Measurements from ENCODE around the gene TMEM132A. TPM values are rescaled to one million over a fixed set of nuclear protein-coding genes. Genes with fewer than 3 reads are reported as not detected.
"Not testable (repeated sequence)": the region's sequence is repeated elsewhere in the genome, so short reads cannot be mapped to it uniquely, and the experiment has no call there.

TMEM132A gene
- total RNA-seq, 1 donor from 2014 or later = 6.3 TPM

- DNase-seq (ENCODE audit: missing footprints) = no peak
- intact Hi-C loops (cut with DNase I) = no loop called here
- no peak for ATAC-seq
Observed at GRCh38 chr11:60902625-60903024, 21.6 kb upstream of the TMEM132A start.

- no peak for DNase-seq (ENCODE audit: missing footprints)
- no peak for ATAC-seq
- intact Hi-C loops (cut with DNase I) = no loop called here
Observed at GRCh38 chr11:60905047-60905446, 19.2 kb upstream of the TMEM132A start.

GRCh38 chr11:60905551-60906113 lies 18.6 kb upstream of the TMEM132A start:
- no peak for ATAC-seq
- intact Hi-C loops (cut with DNase I) = no loop called here

GRCh38 chr11:60906132-60906972 lies 17.9 kb upstream of the TMEM132A start, which contains the start of gene PRPF19:
Gene PRPF19, minus strand, starts transcription at chr11:60906585. Its CDS starts 203 bp downstream, at chr11:60906382.
- peak; percentile 98 for ATAC-seq
- peak; percentile 97 for DNase-seq (ENCODE audit: missing footprints)
- intact Hi-C loops (cut with DNase I) = no loop called here

More at GRCh38 chr11:60905551-60906113, 18.6 kb upstream of the TMEM132A start:
- DNase-seq (ENCODE audit: missing footprints) = no peak

DNA sequence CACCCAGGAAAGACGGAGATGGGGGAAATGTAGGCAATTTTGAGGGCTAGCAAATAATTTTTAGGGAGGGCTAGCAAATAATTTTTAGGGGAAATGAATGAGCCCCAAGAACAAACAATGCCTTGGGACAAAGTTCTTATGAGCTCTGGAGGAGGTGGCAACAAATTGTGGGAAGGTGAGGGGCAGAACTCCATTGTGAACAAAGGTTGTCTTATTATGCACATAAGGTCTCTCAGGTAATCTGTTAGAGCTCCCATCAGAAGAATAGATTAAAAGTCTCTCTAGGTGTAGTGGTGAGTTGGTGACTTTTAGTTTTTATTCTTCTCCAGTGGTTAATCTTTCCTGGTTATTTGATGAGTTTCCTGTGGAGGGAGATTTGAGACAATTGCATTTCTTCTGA lies 15.5 kb upstream of the TMEM132A start:
- intact Hi-C loops (cut with DNase I) = no loop called here
- no peak for ATAC-seq
- DNase-seq (ENCODE audit: missing footprints) = no peak

- ATAC-seq; DNase-seq (ENCODE audit: missing footprints); intact Hi-C loops (cut with DNase I): not testable (repeated sequence)
Observed at GRCh38 chr11:60909680-60910280, 14.5 kb upstream of the TMEM132A start.

DNA sequence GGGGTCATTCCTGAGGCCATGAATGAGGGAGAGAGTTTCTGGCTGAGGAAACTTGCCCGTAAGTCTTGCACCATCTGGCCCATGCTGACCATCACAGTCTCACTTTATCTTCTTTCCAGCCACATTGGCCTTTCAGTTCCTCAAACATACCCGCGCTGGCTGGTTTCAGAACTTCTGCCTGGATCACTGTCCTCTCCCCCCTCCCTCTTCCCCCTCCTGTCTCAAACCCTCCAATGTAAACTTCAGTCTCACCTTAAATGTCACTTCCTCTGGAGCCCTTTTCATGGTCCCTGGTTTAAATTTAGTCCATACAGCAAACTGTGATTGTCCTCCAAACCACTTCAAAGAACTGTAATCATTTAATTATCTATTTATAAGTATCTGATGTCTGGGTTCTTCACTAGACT lies 14.0 kb upstream of the TMEM132A start:
- intact Hi-C loops (cut with DNase I) = no loop called here
- no peak for ATAC-seq

GRCh38 chr11:60910711-60911380 lies 13.4 kb upstream of the TMEM132A start:
- peak; percentile 43 for DNase-seq (ENCODE audit: missing footprints)
- intact Hi-C loops (cut with DNase I) = no loop called here

More for the DNA sequence above, 14.0 kb upstream of the TMEM132A start:
- DNase-seq (ENCODE audit: missing footprints) = peak; percentile 68

DNA sequence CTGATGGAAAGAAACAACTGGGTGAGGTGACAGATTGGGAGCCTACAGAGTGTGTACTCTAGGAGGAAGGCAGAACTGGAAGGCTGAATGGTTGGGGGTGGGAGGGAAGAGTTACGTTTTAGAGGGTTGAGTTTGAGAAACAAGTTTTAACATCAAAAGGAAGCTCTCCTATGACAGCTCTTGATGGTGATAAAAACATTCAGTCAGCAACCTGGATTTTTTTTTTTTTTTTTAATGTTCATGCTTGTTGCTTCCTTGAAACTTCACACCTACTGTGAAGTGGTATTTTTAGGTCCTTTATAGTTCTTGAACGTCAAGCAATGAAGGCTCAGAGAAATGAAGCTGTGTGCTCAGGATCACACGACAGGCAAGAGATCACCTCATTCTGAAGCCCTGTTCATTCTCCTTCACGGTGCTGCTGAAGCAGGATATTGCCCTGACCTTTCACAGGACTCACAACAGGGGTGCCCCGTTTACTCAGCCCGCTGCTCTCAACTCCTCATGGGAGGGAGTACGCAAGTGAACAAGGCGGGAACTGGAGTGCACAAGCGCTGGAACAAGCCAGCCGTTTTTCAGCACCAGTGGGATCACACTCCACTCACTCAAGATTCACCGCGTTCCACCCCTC lies 11.9 kb upstream of the TMEM132A start:
- DNase-seq (ENCODE audit: missing footprints) = no peak
- ATAC-seq = no peak
- intact Hi-C loops (cut with DNase I) = no loop called here

More at GRCh38 chr11:60910711-60911380, 13.4 kb upstream of the TMEM132A start:
- ATAC-seq = no peak

DNA sequence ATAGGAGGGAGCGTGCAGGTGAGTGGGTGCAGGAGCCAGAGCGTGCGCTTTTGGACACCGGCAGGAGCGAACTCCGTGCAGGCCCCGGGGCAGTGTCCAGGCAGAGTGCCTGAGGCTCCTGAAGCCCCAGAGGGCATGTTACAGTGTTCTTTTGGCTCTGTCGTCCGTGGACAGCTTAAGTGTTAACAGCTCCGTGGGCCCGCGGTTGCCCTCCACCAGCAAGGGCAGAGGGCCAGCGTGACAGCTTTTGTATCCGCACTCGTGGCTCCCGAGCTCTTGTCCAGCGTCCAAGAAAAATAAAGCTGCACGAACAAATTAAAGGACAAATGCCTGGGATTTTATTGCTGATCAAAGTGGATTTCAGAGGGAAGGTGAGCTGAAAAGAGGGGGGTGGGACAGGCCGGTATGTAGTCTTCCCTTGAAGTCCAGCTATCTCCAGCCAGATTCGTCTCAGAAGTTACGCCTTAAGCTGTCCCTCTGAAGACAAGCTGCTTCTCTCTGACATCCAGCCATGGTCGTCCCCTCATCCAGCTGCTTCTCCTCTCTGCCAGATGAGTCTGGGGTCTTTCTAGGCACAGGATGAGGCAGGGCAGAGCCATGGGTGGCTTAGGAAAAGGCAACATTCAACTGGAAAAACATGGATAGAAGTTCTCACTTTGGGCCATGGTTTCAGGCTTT lies 11.3 kb upstream of the TMEM132A start:
- intact Hi-C loops (cut with DNase I) = no loop called here
- ATAC-seq (no peak), DNase-seq (ENCODE audit: missing footprints) (peak; percentile 64)

GRCh38 chr11:60913793-60914632 lies 10.2 kb upstream of the TMEM132A start, which contains the start of gene TMEM109:
Gene TMEM109, plus strand, starts transcription at chr11:60914158. Its CDS starts 5,536 bp downstream, at chr11:60919694.
- ATAC-seq (peak; percentile 87), DNase-seq (ENCODE audit: missing footprints) (peak; percentile 95)
- intact Hi-C loops (cut with DNase I) = no loop called here

DNA sequence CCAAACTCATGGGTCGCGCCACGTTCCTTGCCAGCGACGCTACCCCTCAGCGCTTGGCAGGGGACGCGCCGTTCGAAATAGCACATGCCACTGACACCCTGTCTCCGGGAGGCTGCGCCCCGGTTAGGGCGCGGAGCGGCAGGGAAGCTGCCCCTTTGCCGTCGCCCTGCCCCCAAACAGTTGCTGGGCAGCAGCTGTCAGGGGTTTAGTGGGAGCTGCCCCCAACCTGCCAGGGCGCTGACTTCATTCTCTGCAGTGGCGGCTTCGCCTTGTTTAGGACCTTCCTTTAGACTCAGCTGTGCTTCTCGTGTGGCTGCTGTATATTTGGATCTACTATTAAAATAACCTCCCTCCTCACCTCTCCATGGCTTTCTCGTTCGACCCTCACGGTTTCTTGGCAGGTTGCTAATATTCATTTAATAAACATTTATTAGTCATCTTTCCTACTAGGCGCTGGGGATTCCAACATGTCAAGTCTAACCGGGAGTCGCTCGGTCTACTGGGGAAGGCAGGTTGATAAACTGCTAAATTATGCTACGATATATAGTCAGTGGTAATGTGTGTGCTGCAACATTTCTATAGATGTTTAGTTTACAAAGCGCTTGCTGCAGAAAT lies 9.5 kb upstream of the TMEM132A start:
- ATAC-seq (peak; percentile 52), DNase-seq (ENCODE audit: missing footprints) (peak; percentile 71)
- intact Hi-C loops (cut with DNase I) = loop anchor here (5.0 kb wide), 1 partner anchor 38 kb away; the partner anchor contains the start of gene SLC15A3

DNA sequence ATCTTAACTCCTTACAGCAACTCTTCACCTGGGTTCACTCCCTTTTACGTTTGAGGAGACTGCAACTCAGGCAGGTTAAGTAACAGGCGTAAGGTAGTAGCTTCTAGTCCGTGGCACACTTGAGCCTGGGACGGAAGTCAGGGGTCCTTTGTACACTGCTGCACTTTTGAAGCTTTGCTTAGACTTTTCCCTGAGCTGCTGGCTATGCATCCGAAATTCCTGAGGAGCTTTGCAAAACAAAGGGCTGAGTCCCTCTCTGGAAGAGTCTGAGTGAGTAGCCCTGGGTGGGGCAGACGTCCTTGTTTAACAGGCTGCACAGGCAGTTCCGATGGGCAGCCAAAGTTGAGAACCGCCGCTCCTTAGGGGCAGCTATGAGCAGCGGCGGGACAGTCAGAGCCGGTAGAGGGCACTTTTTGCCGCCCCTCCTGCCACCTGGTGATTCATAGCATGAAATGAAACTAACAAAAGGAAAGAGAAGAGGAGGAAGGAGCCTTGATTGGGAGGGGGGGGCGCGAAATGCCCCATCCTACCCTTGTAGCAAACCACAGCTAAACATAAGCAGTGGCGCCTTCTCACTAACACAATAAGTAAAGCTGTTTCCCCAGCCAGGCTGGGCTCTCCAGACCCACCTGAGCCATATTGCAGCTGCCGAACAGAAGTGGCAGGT lies 8.9 kb upstream of the TMEM132A start:
- ATAC-seq (peak; percentile 32), DNase-seq (ENCODE audit: missing footprints) (peak; percentile 77)
- intact Hi-C loops (cut with DNase I) = loop anchor here (5.0 kb wide), 1 partner anchor 37 kb away; the partner anchor contains the start of gene SLC15A3

DNA sequence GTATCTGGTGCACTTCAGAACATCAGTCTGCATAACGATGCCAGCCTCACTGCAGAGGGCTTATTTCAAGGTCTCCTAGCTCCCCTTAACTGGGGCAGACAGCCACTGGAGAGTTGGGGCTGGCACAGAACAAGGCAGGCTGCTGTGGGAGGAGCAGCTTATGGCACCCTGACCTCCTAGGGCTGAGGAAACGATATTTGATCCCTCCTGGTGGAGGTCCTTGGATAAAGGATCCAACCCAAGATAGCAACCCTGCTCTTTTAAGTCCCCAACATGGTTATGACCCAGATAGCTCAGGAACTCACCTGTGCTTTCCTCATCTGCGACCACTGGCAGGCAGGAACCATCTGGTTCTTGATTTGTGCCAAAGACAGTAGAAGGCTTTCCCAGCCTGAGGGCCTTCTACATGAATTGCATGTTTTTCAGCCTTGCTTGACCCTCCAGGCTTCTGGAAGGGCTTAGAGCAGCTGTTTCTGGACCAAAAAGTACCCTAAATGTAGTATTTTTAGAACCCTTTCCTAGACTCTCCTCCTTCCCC lies 7.5 kb upstream of the TMEM132A start:
- DNase-seq (ENCODE audit: missing footprints) = no peak
- intact Hi-C loops (cut with DNase I) = loop anchor here (5.0 kb wide), 1 partner anchor 36 kb away; the partner anchor contains the start of gene SLC15A3

GRCh38 chr11:60917267-60917666 lies 7.0 kb upstream of the TMEM132A start:
- ATAC-seq = no peak
- intact Hi-C loops (cut with DNase I) = loop anchor here (5.0 kb wide), 1 partner anchor 35 kb away; the partner anchor contains the start of gene SLC15A3

More for the DNA sequence above, 7.5 kb upstream of the TMEM132A start:
- no peak for ATAC-seq

More at GRCh38 chr11:60917267-60917666, 7.0 kb upstream of the TMEM132A start:
- DNase-seq (ENCODE audit: missing footprints) = no peak
